Fibroblast of skin of left biceps (primary cell): ENCODE data around the gene MAG.

Experiments
- DNase-seq, 2 experiments: peaks; one replicate each; pipeline ENCODE4 v3.0.0-alpha.2; 2013; ENCODE audit warnings: low read depth in 2 of 2

Gene MAG, protein sequence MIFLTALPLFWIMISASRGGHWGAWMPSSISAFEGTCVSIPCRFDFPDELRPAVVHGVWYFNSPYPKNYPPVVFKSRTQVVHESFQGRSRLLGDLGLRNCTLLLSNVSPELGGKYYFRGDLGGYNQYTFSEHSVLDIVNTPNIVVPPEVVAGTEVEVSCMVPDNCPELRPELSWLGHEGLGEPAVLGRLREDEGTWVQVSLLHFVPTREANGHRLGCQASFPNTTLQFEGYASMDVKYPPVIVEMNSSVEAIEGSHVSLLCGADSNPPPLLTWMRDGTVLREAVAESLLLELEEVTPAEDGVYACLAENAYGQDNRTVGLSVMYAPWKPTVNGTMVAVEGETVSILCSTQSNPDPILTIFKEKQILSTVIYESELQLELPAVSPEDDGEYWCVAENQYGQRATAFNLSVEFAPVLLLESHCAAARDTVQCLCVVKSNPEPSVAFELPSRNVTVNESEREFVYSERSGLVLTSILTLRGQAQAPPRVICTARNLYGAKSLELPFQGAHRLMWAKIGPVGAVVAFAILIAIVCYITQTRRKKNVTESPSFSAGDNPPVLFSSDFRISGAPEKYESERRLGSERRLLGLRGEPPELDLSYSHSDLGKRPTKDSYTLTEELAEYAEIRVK

DNA sequence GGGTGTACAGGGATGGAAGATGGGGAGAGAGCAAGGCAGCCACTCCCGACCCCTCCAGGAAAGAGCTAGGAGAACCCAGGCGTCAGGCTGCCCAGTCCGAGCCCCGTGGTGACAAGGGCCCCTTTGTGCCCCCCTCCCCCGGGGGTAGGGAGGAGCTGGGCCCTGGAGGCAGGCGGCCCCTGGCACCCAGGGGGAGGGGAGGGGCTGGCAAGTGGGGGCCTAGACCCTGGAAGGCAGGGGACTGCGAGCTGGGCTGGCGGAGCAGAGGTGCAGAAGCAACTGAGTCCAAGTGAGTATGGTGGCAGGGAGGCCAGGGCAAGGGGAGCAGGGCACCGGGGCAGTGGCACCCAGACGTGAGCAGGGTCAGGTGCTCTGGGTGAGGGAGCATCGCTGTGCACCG, at the start of gene MAG:
Gene MAG, plus strand, starts transcription at position 246 of the 400 bp plus-strand sequence. CDS start 3,248 bp downstream, outside the sequence.
- no peak for DNase-seq

DNA sequence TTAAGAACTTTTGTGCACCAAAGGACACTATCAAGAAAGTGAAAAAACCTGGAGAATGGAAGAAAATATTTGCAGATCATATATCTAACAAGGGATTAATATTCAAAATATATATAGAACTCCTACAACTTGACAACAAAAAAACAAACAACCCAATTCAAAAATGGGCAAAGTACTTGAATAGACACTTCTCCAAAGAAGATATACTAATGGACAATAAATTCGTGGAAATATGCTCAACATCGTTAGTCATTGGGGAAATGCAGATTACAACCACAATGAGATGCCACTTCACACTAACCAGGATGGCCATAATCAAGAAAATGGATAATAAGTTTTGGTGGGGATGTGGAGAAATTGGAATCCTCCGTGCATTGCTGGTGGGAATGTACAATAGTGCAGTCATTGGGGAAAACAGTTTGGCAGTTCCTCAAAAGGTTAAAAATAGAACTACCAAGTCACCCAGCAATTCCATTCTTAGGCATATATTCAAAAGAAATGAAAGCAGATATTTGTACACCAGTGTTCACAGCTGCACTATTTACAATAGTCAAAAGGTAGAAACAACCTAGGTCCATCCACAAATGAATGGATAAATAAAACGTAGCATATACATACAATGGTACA, 45.4 kb upstream of the MAG start:
- DNase-seq = no peak

DNA sequence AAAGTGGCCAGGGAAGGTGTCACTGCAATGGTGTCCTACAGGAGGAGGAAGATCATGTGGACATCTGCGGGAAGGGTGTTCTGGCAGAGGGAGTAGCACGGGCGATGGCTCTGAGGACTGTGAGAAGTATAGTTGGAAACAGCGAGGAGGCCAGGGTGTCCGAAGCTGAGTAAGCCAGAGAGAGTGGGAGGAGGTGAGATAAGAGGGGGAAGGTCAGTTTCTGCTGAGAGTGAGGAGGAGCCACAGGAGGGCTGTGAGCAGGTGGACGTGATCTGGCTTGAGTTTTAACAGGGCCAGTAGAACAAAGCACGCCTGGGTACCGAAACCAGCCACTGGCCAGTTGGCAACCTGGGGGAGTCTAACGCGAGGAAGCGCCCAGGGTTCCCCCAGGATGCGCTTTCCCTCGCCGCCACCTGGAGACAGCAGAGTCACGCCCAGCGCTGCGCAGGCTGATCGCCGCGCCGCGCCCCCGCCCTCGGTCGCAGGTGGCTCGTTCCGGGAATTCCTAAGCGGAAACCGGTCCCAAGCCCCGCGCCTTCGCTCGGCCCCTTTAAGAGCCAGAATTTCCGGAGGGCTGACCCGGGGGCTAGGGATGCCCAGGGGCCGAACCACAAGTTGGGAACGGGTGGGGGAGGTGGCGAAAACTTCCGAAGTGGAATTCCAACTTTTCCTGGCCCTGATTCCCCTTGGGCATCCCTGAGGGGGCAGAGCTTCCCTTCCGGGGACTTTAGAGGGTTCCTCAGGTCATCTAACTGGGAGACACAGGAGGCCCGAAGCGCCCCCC, 44.2 kb upstream of the MAG start:
- no peak for DNase-seq

DNA sequence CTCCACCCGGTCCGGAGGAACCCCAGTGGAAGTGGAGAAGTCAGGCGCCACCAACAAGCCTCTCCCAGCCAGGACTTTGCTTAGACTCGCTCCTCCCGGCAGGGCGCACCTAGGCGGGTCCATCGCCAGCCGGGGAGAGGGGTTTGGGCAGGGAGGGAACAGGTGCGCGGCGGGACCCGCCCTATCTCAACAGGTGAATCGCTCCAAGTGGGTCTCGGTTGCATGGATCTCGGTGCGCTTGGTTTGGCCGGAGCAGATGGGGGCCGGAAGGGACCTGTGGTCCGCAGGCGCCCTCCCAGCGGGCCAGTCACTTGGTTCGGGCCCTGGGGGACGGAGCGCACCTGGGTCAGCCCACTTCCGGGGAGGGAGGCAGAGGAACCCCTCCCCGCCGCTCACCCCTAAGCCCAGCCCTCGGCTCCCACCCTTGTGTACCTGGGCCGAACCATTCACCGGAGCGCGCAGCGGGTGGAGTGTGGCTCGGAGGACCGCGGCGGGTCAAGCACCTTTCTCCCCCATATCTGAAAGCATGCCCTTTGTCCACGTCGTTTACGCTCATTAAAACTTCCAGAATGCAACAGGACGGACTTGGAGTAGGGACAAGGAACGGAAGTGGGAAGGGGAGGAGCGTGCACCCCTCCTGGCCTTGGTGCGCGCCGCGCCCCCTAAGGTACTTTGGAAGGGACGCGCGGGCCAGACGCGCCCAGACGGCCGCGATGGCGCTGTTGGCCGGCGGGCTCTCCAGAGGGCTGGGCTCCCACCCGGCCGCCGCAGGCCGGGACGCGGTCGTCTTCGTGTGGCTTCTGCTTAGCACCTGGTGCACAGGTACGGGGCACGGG, 43.4 kb upstream of the MAG start, which contains the start of gene LSR:
Gene LSR, plus strand, starts transcription at position 693 of the 836 bp plus-strand sequence. Its CDS starts 21 bp downstream, at position 714.
- no peak for DNase-seq

DNA sequence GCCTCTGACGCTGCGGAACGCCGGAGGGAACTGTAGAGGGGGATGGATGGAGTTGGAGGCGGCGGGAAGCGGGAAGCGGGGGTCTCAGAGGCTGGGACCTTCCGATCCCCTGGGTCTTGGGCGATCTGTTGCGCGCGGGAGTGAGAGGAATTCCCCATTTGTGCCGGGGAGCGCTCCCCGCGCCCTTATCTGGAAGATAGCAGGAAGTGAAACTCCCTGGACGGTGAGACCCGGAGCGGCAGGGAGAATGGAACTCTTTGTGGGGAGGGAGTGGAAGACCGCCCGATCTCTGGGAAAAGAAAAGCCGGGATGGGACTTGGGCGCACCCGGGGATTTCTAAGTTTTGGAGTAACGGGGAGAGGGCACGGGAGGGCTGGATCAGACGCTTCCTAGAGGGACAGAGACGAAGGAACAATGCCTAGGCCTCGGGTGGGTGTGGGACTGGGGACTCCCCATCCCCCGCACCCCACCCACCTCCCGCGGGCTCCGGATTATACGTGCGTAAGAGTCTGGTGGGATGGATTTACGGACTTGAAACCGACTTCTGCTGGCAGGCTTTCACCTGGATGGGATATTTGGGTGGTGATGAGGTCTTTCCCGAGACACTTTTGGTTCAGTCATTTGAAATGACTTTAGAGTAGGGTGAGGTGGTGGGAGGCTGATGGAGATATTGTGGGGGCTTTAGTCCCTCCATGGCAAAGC, 42.7 kb upstream of the MAG start:
- DNase-seq = no peak

DNA sequence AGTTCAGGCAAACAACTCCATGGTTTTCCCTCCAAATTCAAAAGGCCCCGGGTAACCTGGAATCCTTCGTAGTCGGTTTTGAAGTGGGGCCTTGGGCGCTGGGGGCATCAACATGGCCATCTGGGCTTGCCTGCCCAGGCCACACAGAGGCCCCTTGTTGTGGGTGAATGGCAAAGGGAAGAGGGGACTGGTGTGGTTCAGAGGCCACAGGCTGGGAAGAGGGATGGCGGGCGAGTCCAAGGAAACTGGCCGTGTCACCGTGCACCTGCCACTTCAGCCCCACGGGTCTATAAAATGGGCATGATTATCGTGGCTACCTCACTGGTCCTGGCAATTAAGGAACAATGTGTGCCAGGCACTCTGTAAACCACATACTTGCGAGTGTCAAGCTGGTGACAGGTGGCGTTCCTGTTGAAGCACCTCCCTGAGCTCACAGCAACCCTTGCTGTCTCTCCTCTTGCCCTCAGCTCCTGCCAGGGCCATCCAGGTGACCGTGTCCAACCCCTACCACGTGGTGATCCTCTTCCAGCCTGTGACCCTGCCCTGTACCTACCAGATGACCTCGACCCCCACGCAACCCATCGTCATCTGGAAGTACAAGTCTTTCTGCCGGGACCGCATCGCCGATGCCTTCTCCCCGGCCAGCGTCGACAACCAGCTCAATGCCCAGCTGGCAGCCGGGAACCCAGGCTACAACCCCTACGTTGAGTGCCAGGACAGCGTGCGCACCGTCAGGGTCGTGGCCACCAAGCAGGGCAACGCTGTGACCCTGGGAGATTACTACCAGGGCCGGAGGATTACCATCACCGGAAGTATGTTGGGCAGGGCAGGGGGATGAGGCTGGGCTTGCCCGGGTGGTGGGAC, 41.9 kb upstream of the MAG start:
- no peak for DNase-seq

DNA sequence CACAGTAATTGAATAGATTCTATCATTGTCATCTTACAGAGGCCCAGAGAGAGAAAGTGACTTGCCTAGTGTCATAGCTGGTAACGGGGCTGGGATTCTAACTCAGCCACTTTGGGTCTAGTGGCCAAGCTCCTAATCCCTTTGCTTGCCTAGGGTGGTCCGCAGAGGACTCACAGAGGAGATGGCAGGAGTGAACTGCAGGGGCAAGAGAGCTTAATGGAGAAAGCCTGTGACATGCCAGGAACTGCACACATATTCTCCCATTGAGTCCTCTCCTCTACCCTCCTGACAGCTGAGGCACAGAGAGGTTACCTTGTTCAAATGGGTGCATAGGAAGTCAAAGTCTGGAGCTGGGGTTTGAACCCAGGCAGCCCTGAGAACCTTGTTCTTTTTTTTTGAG, 40.5 kb upstream of the MAG start:
- DNase-seq = no peak

DNA sequence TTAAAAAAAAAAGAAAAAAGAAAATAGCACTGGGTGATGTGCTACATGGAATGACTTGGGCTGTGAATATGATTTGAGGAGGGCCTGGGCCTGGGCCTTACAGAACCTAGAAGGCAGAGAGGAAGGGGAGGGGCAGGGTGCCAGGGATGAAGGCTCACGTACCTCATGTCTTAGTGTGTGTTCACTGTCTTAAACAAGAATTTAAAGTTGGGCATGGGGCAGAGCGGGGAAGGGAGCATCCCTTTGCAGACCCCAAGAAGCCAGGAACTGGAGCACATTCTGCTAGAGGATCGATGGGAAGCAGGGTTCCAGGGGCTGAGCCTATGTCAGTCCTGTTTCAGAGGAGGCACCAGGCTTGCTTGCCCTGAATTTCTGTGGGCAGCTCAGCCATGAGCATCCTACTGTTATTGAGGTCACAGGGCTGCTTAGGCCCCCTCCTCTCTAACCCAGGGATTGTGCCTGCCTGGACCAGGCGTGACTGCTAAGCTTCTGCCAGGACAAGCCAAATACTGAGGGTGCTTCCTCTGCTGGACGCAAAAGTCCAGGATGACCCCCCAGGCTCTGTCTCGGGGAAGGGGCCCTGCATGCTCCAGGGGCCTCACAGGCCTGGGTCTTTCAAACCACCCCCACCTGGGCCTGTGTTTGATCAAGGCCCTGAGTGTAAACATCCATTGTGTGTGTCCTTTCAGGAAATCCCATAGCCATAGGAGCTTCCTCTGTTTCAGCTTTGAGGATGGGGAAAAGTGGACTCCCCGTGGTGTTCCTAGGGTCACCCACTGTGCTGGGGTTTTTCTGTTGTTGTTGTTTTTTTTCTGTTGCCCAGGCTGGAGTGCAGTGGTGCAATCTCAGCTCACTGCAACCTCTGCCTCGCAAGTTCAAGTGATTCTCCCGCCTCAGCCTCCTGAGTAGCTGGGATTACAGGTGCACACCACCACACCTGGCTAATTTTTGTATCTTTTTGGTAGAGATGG, 38.4 kb upstream of the MAG start:
- DNase-seq = no peak

DNA sequence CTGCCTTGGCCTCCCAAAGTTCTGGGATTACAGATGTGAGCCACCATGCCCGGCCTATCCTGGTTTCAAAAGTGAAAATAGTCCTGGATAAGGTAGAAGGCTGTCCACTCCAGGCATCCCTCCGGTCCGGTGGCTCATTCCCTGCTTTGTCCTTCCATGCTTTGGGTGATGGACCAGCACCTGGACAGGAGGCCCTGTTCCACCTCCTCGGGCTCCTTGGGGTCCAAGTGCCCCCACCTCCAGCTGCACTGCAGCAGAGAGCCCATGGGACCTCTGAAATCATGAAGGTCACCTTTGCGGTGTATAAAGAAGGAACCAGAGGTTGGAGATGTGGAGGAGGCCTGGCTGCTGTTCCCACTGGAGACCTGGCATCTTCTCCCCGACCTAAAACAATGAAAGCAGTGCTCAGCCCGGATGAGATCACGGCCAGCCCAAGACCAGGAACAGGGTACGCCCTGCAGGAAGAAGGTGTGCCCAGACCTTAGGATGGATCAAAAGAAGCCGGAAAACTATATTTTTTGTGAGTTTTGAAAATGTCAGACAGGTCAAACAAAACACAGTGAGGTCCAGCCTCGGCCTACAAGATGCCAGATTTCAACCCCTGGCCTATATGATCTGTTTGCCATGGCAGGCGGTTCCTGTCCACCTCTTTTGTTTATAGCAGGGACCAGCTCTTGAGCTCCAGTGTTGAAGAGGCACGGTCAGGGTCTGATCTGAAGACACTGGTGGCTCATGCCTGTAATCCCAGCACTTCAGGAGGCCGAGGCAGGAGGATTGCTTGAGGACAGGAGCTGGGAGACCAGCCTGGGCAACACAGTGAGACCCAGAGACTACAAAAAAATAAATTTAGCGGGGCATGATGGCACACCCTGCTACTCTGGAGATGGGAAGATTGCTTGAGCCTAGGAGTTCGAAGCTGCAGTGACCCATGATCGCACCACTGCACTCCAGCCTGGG, 37.3 kb upstream of the MAG start:
- DNase-seq = no peak

DNA sequence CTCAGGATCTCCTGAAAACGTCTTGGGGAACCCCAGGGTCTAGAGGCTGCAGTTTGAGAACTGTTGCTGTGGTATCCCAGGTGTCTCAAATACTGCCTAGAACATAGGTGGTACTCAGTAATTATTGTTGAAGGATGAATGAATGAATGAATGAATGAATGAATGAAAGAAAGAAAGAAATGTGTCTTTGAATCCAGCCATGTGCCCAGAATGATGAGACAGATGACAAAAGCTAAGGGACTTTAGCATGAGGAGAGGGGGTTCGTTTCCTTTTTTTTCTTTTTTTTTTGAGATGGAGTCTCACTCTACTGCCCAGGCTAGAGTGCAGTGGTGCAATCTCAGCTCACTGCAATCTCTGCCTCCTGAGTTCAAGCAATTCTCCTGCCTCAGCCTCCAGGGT, 35.4 kb upstream of the MAG start:
- no peak for DNase-seq

DNA sequence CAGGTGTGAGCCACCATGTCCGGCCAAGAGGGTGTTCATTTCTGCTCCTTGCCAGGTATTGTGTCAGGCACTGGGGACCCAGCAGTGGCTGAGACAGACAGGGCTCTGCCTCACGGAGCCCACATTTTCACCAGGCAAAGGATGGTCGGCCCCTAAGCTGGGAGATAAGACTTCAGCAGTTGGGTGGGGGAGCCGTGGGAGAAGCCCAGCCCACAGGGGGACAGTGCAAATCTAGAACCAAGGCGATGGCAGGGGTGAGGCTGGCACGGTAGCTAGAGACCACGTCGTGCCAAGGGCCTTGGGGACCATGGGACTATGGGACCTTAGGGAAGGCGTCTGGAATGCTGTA, 34.9 kb upstream of the MAG start:
- DNase-seq = no peak

DNA sequence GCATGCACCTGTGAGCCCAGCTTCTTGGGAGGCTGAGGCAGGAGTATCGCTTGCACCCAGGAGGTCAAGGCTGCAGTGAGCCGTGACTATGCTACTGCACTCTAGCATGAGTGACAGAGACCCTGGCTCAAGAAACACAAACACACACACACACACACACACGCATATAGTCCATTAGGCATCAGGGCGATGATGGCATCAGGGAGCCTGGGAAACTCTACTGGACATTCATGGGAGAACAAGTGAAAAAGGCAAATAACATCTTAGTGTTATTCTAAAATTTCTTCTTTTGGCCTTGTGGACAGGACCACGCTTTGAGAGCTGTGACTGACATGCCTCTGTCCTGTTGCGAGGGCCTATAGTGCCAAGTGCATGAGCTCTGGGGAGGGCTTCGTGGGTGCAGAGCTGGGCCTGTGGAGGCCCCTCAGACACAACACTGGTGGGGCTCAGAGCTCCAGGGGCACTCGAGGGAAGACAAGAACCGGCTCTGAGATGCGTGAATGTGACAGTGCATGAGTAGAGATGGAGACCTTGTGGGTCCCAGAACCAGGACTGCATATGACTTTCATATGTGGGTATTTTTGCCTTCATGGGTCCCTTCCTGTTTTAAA, 31.2 kb upstream of the MAG start:
- DNase-seq = no peak

DNA sequence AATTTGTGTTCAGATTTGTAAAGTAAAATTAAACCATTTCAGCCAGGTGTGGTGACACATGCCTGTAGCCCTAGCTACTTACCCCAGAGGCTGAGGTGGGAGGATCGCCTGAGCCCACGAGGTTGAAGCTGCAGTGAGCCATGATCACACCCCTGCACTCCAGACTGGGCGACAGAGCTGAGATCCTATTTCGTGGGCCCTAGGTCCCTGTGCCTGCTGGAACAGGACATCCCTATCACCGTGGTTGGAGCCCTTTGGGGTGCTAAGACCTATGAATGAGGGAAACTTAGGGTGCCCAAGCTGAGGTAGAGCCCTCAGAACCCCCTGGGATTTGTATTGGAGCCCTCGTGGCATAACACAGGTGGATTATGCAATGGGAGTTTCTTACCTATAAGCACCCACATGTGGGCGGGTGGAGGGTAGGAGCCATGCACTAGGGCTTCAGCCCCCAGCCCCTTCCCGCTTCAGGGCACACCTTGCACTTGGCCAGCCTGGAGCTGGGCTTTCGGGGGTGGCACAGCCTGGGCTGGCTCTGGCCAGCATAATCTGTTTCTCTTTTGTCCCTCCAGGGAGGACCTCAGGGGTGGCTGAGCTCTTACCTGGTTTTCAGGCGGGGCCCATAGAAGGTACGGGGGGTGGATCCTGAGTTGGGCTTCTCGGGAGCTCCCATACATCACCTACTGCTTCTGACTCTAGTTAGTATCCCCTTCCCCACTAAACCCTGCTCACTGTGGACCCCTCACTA, 30.4 kb upstream of the MAG start:
- no peak for DNase-seq

DNA sequence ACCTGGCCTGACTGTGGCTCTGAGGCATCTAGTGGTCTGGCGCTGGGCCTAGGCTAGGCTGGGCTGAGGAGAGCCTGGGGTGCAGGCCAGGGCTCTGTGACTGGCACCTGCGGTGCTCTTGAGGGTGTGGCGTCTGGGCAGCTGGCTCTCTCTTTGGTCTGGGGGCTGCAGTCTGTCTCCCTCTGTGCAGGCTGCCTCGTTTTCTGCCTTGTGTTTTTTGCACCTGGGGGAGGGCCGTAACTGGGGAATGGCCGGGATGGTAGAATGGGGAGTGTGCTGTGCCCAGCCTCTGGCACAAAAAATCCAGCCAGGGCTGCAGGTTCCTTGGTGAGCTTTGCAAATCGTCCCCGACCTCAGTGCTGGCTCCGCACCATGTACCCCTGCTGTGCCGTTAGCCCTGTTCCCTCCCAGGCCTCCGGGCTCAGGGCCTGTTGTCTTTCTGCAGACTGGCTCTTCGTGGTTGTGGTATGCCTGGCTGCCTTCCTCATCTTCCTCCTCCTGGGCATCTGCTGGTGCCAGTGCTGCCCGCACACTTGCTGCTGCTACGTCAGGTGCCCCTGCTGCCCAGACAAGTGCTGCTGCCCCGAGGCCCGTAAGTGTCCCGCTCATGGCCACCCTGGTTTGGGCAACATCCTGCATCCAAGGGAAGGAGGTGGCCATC, 29.7 kb upstream of the MAG start:
- no peak for DNase-seq

DNA sequence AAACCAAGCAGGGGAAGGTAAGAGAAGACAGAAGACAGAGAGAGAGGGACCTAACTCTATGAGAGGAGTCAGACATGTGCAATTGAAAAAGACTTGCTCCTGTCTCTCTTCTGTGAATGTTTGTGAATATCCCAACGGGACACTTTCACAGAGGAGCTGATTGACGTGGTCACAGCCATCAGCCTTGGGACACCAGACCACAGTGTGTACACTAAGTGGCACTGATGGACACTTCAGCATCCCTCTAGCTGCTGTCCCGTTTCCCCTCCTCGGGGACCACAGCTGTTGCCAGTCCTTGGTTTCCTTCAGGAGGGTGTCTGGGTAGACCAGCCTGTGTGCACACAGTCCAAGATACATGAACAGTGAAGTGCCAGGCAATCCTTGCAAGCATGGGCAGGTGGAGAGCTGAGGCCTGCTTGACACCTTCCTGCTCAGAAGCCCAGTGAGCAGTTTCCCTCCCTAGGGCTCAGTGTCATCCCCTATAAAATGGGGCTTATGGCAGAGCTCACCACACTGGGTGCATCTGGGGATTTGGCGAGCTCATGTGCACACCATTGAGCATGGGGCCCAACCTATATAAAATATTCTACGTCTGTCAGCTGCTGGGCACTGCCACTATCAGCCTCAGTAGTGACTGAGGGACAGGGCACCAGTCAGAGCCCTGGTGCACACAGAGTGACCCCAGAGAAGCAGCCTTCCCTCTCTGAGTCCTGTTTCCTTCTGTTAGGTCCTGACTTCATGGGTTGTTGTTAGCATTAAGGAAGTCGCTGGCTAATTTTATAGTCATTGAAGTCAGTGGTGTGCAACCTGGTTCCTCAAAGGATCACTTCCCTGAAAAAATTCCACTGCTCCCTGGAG, 27.5 kb upstream of the MAG start:
- no peak for DNase-seq
